Medulla oblongata (tissue), 1 donor: ENCODE data around the gene WWOX.

ENCODE experiments used
- DNase-seq: peaks from one replicate; pipeline ENCODE4 v3.0.0-alpha.2; 2015; ENCODE audit errors: extremely low spot score

The WWOX gene

DNA sequence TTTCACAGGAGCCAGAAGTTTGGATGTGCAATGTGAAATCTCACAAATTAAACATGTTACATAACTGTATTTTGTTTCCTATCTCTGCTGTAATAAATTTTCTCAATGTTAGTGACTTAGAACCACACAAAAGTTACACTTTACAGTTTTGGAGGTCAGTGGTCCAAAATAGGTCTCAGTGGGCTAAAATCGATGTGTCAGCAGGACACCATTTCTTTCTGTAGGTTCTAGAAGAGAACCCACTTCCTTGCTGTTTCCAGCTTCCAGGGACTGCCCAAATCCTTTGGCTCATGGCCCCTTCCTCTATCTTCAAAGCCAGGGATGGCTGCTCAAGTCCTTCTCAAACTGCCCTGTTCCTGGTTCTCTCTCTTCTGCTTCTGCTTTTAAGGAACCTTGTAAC, 252.7 kb downstream of the WWOX start:
- DNase-seq, result peak; percentile 0

DNA sequence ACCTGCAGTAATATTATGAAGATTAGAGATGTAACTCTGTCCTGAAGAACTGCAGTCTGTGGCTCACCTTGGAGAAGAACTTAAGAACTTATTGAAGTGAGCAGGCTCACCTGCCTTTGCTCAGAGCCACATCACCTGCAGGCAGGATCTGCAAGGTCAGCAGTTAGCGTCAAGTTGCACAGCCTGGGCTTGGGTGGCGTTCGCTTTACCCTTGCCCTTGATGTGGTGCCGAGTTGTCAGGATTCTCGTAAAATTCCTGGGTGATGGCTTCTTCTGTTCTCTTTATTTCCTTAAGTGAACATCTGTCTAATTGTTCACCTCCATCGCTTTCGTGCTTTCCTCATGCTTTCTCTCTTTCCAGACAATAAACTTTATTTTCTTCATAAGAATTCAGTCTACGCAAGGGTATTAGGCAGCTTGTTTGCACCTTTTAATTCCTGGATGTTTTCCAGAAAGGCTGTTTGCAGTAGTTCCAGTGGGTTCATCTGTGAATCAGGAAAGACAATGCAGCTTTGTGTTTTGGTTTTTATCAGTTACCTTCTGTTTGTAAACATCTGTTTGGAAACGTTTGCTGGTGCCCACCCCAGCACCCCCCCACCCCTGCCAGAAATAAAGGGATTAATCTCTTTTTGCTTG, 254.3 kb downstream of the WWOX start:
- peak; percentile 1 for DNase-seq

DNA sequence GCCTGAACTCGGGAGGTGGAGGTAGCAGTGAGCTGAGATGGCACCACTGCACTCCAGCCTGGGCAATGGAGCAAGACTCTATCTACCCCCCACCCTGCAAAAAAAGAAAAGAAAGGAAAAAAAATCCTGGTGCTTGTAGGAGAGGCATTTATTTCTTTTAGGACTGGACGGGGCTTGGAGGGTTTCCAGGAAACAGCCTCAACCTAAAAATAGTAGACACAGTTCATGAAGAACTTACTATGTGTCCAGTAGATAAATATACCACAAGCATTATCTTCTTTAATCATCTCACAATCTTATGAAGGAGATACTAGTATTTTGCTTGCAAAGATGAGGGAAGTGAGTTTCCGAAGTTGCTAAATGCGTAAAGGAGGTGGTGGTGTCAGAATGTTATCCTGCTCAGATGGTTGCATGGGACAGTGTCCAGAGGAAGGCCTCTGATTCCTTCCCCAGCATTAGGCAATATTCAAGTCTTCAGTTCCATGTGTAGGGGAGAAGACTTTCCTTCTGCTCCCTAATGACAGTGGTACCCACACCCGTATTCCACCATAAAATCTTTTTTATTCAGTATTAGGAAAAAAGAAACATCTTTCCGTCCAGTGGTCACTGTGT, 263.2 kb downstream of the WWOX start:
- peak; percentile 1 for DNase-seq

DNA sequence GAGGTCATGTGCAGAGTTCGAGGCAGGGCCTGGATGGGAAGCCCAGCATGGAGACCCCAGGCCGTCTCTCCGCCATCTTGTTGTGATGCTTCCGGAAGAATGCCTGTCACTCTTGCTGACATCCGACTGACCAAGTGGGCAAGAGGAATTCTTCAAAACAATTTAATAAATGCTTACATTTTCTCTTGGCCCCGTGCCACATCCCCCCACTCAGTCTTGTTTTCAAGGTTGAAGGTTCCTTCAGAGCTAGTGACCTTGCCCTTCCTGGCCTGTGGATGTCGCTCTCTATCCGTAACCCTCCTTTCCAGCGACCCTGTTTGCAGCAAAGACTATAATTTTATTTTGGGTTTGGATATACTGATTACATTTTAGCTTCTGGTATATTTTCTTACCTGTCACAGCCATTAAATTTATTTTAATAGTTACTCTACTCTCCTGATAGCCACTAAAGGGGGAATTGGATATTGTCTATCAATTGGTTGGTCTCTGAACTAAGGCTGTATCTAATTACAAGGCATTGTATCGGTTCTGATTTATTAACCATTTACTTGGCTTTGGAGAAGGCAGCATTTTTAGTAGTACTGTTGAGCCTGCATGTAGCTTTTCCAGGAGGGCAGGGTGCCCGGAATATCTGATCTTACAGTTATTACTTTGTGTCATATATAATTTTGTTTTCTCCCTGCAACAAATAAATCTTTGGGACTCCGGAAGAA, 264.5 kb downstream of the WWOX start:
- peak; percentile 0 for DNase-seq

DNA sequence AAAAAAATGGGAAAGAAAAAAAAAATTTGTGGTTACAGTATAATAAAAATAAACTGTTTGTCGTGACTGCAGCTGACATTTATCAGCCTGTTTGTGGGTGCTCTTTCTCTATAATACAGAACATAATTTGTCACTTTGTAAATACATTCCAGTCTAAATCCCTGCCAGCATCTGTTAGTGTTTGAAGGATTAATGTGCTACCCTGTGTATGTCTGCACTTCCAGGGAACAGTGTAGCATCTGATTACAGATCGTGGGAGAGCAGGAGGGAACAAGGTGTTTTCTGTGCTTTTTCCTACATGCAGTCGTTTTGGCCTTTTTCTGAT, 265.1 kb downstream of the WWOX start:
- peak; percentile 1 for DNase-seq

DNA sequence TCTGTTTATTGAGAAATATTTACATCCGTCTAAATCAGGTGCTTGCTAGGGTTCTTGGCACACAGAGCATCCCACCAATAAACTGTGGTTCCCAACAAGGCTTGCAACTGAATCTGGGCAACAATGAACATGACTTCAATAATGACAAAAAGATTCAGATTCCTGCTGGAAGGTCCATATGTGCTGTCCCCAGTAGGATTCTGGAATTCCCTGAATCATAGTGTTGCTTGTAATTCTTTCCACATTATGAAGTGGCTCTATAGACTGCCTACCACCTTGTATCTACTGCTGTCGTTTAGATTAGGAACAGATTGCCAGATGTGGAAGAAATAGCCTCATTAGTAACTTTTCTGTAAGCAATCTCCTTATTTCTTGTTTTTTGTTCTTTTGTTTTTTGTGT, 265.9 kb downstream of the WWOX start:
- peak; percentile 0 for DNase-seq

DNA sequence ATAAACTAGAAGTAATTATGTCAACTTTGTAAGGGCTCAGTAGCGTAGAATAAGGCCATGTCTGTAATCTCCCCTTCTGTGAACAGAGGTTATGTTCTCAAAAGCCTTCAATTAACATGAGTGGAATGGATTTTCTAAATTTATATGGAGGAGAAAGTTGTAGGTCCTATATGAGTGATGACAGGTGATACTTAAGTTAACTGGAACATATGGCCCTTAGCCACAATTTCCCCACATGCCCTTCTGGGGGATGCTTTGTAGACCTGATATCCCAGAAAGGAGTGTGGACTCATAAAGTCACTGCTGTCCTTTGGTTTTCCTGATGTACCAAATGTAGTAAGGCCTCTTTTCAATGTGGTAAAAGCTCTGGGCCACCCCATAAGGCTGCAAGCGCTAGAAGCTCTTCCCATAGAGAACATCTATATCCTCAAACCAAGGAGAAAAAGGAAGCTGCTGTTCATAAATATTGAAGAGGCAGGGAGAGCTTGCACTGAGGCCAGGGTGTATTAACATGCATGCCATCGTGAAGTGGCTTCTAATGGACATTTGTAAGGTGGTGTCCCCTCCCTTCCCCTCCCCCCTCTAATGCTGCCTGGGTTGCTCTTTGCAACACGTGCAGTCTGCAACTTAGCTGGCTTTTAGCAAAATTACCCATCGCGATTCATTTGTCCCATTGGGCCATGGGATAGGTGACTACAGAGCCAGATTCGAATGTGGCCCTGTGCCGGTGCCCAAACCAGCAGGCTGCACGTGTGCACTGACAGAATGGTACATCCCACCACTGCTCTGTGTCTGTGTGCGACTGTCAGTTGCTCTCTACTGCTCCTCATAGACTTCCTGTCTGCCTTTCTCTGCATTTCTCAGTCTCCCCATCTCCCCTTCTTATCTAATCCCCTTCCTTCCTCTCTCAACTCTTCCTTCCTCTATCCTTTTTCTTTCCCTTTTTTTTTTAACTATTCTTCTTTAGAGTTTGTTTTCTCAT, 269.0 kb downstream of the WWOX start:
- DNase-seq, result peak; percentile 0

DNA sequence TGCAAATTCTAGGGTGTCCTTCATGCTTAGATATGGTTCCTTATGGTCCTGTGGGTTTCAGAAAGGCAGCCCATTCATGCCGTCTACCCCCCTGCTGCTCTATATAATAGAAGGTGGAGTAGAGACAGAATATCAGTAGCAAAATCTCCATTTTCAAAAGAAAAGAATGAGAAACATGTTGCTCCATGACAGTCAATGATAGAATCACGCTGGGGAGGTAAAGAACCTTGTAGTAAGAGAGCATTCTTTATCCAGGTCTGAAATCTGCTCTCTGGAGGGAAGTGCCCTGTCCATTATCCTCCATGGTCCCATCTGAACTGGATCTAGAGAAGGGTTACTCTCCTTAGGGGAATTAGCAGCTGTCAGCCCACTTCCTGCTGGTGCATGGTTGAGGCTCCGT, 272.8 kb downstream of the WWOX start:
- DNase-seq, result no peak

DNA sequence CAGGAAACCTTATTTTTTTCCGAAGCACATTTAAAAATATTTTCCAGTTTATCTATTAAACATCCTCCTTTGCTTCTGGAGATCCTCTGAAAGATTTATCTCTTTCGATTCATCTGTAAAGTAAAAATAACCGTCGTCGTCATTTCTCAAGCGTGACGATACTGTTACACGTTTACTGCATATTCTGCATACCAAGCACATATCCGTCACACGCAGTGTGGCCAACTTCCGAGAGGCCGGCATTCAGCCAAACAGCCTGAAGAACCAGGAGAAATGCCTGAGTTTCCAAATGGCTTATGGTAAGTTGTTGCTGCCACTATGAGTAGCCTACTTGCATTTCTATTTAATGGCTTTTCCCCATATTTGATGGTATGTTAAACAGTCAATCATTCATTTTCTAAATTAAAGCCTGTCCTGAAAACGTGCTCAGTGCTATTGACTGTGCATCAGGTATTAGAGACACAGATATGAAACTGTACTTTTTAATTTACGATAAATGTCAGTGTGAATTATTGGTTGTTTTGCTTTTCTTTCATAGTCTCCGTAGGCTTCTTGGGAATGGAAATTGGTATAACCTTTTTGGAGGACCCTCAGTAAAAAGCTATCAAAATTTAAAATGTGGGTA, 275.7 kb downstream of the WWOX start:
- no peak for DNase-seq

DNA sequence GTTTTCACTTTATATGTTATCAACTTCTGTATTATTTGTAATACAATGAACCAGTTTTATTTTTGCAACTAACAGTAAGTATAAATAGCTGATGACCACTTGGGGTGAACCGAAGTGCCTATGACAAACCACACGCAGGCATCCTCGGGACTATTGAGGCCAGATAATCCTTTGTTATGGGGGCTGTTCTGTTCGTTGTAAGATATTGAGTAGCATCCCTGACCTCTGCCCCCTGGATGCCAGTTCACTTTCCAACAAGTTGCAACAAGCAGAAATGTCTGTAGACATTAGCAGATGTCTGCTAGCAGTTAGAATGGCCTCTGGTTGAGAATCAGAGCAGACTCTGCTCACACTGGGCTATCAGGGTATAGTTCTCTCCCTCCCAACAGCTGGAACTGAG, 277.0 kb downstream of the WWOX start:
- no peak for DNase-seq

DNA sequence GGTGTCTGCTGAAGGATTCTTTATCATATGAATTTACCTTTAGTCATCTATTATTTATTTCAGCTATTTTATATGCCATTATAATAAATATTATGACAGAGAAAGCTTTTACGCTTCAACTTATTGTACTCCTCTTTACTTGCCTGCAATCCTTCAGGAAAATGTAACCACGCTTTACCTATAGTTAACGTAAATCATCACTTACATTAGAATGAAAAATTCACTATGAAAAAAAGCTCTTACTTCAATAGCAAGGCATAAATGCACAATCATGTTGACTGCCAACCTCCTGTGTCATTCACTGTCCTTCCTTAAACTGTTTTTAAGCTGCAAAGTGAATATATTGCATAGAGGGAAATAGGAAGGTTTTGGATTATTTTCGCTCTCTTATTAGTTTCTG, 277.9 kb downstream of the WWOX start:
- DNase-seq, result no peak

DNA sequence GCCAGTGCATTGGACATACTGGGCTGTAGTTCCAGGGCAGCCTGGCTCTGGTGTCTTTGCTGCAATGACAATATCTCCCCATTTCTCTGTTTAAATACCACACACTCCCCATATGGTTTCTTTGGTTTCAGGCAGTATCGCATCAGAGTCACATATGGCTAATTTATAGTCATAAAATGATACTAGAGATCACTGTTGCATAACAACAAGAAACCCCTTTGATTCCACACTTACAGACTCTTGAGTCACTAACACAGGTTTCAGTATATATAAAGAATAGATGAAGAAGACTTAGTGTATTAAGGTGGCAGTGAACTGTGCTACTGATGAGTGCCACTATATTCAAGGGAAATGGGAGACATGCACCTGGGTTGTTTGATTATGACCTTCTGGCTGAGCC, 281.6 kb downstream of the WWOX start:
- DNase-seq, result no peak

DNA sequence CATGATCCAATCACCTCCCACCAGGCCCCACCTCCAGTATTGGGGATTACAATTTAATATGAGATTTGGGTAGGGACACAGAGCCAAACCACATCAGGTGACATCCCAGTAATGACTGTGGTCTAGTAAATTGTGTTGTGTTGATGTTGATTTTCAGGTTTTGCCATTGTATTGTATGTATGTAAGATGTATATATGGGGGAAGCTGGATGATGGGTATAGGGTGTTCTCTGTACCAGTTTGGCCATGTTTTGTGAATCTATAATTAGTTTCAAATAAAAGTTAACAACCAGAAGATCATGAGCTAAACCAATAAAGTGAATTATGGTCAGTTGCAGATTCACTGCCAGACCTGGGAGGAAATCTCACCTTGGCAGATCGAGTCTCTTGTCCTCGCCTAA, 283.7 kb downstream of the WWOX start:
- DNase-seq, result no peak

DNA sequence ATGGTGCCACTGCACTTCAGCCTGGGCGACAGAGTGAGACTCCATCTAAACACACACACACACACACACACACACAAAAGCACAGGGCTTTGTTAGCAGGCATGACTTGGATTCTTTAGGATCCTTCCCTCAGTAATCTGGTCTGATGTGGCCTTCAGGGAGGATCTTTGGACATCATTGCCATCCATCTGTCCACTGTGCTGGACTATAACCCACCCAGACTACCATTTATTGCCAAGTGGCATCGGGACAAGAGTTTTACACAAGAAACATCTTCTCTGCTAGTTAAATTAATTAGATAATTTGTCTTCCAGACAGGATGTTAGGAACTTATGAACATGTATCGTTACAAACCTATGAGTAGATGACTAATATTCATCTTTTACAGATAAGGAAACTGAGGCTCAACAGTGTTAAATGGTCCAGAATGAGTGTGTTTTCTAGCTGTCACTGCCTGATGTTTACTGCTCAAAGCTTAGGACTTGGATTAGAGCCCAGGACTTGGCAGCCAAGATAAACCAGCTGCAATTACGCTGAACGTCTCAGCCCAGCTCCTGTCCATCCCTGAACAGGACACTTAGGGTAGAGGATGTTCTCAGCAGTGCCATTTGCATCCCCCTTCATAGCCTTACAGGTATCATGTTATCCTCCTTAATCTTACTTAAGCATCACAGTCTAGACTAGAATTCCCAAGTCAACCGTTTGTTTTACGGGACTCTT, 285.8 kb downstream of the WWOX start:
- no peak for DNase-seq

DNA sequence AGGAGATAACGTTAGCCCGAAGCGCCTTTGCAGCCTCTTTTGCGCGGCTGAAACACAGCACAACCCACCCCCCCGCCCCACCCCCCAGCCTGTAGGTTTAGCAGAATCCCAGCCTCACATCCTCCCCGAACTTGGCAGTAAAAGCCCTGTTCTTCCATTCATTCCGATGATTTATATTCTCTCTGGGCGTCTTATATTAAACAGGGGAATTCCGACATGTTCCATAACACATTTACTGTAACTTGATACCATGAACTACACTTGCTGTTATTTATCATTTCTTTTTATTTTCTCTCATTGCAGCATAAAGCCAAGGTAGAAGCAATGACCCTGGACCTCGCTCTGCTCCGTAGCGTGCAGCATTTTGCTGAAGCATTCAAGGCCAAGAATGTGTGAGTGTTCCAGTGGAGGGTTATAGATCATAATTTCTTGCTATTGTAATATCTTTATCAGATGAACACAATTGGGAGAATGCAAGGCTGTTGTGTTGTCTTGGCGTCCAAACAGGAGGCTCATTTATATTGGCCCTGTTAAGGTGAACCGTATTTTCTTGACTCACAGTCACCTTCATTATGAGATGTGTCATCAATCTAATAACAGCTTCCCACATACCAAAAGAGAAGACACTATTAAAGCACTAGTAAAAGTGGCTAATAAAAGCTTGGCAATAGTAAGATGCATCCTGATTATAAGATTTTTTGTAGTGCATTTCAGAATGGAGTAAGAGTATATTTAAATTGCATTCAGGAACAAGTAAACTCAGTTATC, 287.3 kb downstream of the WWOX start:
- no peak for DNase-seq

DNA sequence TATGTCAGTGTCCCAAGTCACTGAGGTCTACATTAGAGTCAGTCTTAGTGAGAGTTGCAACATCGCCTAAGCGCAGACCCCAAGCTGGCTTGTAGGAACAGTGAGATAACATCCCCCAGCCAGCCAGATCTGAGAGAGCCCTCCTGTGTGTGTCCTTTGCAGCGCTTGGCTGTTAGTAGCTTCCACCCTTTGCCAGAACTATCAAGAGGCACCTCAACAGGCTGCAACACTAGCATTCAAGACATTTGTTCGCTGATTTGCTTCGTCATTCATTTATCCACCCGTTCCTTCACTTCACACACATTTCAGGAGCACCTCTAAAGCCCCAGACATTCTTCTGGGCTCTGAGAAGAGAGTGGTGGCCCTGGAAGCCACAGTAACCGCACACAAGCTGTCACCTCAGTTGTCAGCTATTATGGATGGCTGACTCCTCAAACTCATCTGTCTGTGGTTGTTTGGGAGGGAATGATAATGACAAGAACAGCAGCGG, 289.6 kb downstream of the WWOX start:
- no peak for DNase-seq

DNA sequence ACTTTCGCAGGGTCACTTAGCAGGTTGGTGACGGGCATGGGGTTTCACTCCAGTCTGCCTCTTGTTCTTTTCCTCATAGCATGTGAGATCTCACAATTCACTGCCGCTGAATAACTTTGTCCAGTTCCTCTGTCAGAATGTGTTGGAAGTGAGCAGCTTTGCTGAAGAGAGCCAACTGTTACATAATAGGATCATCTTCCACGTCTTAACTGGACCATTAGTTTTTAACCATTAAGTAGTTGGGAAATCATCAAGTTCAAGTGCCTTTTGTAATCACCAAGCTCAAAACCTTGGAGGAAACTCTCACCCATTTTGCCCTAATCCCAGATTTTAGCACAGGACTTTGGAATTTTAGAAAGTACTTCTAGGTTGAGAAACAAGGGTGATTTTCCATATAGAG, 290.6 kb downstream of the WWOX start:
- DNase-seq, result no peak

DNA sequence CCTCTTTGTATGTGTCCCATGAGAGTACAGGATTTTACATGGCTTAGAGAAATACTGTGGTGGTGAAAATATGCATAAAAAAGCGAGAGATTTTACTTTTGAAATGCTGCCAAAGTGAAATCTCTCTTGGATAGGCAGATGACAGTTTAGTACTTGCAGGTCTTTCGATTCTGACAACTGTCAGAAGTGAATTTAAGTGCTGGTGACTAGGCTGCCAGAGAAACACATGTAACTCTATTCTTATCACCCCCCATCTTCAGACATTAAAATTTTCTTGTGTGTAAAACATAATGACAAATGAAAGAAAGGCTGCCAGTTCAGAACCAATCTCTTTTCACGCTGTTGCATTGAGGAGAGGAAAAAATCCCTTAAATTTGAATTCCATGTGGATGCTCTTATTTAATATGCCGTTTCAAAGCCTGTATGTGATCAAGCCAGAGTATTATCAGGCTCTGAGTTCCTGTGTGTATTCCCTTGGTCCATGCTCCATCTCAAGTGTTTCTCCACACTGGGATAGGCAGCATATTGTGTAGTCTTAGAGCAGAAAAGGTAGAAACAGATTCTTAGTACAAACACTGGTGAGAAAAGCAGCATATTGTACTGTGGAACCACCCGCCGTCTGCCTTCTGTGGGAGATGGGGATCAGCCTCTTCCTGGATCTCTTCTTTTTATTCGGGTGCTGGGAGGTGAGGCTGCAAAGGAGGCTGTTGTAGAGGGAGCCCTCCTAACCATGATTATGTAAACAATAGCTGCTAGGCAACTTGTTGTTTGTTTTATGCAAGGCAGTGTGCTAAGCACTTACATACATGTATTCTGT, 291.3 kb downstream of the WWOX start:
- DNase-seq, result no peak

DNA sequence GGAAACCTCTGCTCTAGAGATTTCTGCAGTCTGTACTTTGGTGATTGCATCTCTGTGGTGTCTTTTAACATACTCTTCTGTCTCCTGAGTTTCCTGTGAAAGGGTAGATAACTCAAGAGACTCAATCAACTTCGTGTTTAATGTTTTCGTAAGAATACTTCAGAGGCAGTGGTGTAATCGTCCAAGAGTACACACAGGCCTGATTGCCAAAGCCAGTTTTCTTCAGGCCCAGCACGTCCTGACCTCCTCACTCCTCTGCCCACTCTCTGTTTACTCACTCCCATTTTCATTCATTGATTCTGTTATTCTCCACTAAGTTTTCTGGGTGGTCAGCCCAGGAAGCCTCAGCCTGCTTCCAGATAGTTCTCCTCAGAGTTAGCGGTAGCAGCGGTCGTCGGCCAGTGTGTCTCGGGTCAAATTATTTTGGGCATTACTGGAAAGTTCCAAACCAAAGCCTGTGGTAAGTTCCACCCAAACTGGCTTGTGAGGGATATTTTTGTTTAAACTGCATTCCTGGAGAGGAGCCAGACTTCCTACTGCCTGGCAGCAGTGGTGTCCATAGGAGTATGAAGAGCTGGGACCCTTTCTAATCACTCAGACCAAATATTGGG, 293.2 kb downstream of the WWOX start:
- no peak for DNase-seq
